ENCODE results near the gene IP6K1.

Gene IP6K1

DNA sequence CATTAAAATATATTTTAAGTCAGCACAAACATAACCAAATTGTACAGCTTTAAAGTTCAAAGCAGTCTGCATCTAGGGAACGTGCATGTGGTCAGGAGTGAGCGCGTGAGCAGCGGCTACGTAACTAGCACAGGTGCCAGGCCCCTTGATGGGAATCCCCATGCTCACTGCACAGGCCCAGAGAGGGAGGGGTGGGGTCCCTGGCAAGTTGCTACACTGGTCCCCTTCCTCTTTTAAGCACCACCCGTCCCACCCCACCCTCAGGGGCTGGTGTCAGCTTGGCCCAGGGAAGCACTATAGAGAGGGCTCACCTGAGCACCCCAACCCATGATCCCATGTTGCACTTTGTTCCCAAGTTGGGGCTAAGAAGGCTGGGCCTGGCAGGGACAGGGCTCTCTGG is 61.8 kb downstream of the IP6K1 start:
- no peak for TF ChIP-seq CTCF (conservative IDR thresholded peaks at IDR 0.05)
- peak overlapping the region; percentile 93 for H3K27ac ChIP-seq

GRCh38 chr3:49723628-49724551 is 62.5 kb downstream of the IP6K1 start, which contains the start of gene GMPPB:
Gene GMPPB (minus strand): TSS chr3:49723951. CDS start chr3:49723726, 225 bp downstream.
- H3K27ac ChIP-seq = peak within 1 kb of the TSS; percentile 93
- no peak for TF ChIP-seq CTCF (conservative IDR thresholded peaks at IDR 0.05)

DNA sequence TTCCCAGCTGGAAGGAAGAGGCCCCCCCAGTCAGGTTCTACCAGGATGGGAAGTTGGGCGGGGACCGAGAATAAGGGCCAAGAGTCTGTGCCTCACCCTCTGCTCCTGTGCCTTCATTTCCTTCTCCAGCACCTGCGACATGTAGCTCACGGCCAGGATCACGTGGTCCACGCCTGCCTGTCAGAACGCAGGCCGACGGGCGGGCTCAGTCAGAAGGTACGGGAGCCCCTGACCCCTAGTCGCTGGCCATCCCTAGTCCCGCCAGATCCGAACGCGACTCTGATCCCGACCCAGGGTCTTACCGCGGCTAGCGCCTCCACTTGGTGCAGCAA is 63.1 kb downstream of the IP6K1 start:
- no peak for TF ChIP-seq CTCF (conservative IDR thresholded peaks at IDR 0.05)
- peak overlapping the region; percentile 93 for H3K27ac ChIP-seq

DNA sequence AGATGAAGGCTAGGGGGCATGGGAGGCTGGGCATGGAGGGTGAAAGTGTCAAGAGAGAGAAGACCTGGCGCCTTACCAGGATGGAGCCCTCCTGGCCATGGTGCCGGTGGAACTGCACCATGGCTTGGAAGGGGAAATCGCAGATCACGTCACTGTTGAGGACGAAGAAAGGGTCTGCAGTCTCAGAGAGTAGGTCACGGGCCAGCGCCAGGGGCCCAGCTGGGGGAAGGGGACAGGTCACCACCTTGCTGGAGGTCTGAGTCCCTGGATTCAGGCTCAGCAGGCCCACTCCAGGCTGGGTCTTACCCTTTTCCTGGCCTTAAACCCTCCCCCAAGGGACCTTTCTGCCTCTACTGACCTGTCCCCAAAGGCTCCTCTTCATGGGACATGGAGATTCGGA is 63.4 kb downstream of the IP6K1 start:
- TF ChIP-seq CTCF (conservative IDR thresholded peaks at IDR 0.05) = no peak

DNA sequence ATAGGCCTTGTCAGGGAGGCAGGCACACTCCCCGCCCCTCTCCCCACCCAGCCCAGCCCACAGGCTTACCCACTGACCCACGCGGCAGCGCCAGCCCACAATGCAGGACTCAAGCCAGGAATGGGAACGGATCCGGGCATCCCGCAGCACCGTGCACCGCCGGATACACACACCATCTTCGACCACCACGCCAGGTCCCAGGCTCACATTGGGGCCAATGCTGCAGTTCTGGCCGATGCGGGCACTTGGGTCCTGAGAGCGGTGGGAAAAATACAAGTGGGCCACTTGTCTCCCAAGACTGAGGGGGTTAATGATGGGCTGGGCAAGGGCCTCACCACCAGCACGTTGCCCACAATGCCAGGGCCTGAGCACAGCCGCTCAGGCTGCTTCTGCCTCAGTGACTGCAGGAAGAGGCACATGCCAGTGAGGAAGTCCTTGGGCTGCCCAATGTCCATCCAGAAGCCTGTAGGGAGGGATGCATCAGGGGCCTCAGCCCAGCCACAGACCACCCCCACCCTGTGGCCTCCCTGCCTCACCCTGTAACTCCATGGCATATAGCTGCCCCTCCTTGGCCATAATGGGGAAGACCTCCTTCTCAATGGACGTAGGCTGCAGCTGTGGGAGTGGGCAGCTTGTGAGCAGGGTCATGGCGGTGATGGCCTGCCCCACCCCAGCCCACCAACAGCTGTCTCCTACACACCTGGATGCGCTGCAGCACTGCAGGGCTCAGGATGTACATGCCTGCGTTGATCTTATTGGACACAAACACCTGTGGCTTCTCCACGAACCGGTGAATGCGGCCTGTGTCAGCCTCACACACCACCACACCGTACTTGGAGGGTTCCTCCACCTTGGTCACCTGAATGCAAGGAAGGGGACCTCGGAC is 64.2 kb downstream of the IP6K1 start:
- TF ChIP-seq CTCF (conservative IDR thresholded peaks at IDR 0.05) = no peak

More for the DNA sequence above, 63.4 kb downstream of the IP6K1 start:
- H3K27ac ChIP-seq = peak overlapping the region; percentile 93

GRCh38 chr3:49721596-49721895 is 64.8 kb downstream of the IP6K1 start:
- H3K27ac ChIP-seq = no peak overlapping the region
- no peak for TF ChIP-seq CTCF (conservative IDR thresholded peaks at IDR 0.05)

More for the DNA sequence above, 64.2 kb downstream of the IP6K1 start:
- peak overlapping the region; percentile 93 for H3K27ac ChIP-seq

Measured in VCaP (cell line).